GM12892 (cell line): ENCODE results near the gene PSMB8.

Source experiments
- POLR2A ChIP-seq: IDR thresholded peaks from 2 replicates; pipeline ENCODE4 v1.6.1; 2011; ENCODE audit warnings: low read depth, low read length, control low read depth
- POLR2AphosphoS5 ChIP-seq: IDR thresholded peaks from 2 replicates; pipeline ENCODE4 v1.6.1; 2011; ENCODE audit warnings: low read depth, low read length, control low read depth
- TAF1 ChIP-seq: IDR thresholded peaks from 2 replicates; pipeline ENCODE4 v1.6.1; 2011; ENCODE audit warnings: low read depth, mild to moderate bottlenecking, control low read depth, low read length, borderline replicate concordance

GRCh38 chr6:32816746-32817204 is 27.1 kb downstream of the PSMB8 start, which contains the start of gene HLA-DOB:
- TF ChIP-seq TAF1 (no peak), POLR2A (no peak), POLR2AphosphoS5 (no peak)
